H1 (cell line): Measurements from ENCODE around the gene RBM15B. TPM values are rescaled to one million over a fixed set of nuclear protein-coding genes. Genes with fewer than 3 reads are reported as not detected.

Experiments used
- NANOG ChIP-seq: IDR thresholded peaks from 2 replicates; pipeline ENCODE4 v1.6.1; 2011; ENCODE audit warnings: low read length, low read depth, mild to moderate bottlenecking, inconsistent platforms; ENCODE audit not compliant: insufficient read depth, poor library complexity, severe bottlenecking
- SP1 ChIP-seq: IDR thresholded peaks from 2 replicates; pipeline ENCODE4 v1.6.1; 2011; ENCODE audit warnings: low read depth, low read length
- polyA plus RNA-seq, 7 experiments: library from polyadenylated mRNA; depleted of rRNA in 3 of 7; stranded (reverse) in 5 of 7; unstranded in 2 of 7; fragments of >200 nt in 5 of 7; fragments of 200-250 nt in 2 of 7; gene quantifications; 1 replicate in 5 of 7; 2 replicates in 1 of 7; 4 replicates in 1 of 7; pipeline versions ENCODE4 v1.2.1 to v1.2.3, GENCODE V29; 2011 to 2013; ENCODE audit warnings: missing spikeins in 2 of 7, mixed read lengths in 2 of 7
- total RNA-seq: library from RNA; stranded (reverse); fragmentation: NEBNext Ultra II Directional; extraction: Animal tissue kit (Norgen Biotek cat#: 25700); gene quantifications from 2 replicates; pipeline ENCODE4 v1.2.1, GENCODE V29; 2021
- TF ChIP-seq, protein P1 (sequence below): fragments of 300-600 bp; sonication (generic); IDR thresholded peaks from 2 replicates; pipeline ENCODE4 v1.7.1; 2012; ENCODE audit warnings: low read length, moderate library complexity, mild to moderate bottlenecking, inconsistent platforms; ENCODE audit not compliant: insufficient replicate concordance

RBM15B gene
- total and polyA plus RNA-seq, 2 of the 8 experiments (the other 6 are each of a cell fraction or from before 2014, with no cell fraction given): 22.2 to 59.1 TPM

DNA sequence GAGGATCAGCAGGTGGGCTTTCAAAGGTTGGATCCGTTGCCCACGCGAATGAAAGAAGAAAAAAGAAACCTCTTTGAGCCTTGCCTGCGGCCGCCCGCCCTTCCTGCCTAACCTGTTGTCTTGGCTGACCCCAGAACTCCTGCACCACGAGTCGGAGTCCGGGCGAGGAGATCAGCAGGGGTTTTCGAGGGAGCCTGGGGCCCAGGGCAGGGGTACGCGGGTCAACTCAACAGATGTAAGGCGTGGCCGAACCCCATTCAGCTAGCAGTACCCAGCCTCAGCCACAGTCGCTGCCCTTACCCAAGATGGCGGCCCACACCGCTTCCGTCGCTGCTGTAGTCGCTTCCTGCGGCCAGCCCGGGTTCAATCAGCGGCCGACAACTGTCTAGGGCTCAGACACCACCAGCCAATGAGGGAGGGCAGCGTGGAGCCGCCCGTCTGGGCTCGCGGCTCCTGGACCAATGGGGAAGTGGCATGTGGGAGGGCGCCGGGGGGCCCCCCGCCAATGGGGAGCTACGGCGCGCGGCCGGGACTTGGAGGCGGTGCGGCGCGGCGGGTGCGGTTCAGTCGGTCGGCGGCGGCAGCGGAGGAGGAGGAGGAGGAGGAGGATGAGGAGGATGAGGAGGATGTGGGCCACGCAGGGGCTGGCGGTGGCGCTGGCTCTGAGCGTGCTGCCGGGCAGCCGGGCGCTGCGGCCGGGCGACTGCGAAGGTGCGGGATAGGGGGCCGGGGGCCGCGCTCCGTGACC lies 6.2 kb upstream of the RBM15B start, which contains the start of gene MANF (continued):
- TF ChIP-seq, protein P1, sequence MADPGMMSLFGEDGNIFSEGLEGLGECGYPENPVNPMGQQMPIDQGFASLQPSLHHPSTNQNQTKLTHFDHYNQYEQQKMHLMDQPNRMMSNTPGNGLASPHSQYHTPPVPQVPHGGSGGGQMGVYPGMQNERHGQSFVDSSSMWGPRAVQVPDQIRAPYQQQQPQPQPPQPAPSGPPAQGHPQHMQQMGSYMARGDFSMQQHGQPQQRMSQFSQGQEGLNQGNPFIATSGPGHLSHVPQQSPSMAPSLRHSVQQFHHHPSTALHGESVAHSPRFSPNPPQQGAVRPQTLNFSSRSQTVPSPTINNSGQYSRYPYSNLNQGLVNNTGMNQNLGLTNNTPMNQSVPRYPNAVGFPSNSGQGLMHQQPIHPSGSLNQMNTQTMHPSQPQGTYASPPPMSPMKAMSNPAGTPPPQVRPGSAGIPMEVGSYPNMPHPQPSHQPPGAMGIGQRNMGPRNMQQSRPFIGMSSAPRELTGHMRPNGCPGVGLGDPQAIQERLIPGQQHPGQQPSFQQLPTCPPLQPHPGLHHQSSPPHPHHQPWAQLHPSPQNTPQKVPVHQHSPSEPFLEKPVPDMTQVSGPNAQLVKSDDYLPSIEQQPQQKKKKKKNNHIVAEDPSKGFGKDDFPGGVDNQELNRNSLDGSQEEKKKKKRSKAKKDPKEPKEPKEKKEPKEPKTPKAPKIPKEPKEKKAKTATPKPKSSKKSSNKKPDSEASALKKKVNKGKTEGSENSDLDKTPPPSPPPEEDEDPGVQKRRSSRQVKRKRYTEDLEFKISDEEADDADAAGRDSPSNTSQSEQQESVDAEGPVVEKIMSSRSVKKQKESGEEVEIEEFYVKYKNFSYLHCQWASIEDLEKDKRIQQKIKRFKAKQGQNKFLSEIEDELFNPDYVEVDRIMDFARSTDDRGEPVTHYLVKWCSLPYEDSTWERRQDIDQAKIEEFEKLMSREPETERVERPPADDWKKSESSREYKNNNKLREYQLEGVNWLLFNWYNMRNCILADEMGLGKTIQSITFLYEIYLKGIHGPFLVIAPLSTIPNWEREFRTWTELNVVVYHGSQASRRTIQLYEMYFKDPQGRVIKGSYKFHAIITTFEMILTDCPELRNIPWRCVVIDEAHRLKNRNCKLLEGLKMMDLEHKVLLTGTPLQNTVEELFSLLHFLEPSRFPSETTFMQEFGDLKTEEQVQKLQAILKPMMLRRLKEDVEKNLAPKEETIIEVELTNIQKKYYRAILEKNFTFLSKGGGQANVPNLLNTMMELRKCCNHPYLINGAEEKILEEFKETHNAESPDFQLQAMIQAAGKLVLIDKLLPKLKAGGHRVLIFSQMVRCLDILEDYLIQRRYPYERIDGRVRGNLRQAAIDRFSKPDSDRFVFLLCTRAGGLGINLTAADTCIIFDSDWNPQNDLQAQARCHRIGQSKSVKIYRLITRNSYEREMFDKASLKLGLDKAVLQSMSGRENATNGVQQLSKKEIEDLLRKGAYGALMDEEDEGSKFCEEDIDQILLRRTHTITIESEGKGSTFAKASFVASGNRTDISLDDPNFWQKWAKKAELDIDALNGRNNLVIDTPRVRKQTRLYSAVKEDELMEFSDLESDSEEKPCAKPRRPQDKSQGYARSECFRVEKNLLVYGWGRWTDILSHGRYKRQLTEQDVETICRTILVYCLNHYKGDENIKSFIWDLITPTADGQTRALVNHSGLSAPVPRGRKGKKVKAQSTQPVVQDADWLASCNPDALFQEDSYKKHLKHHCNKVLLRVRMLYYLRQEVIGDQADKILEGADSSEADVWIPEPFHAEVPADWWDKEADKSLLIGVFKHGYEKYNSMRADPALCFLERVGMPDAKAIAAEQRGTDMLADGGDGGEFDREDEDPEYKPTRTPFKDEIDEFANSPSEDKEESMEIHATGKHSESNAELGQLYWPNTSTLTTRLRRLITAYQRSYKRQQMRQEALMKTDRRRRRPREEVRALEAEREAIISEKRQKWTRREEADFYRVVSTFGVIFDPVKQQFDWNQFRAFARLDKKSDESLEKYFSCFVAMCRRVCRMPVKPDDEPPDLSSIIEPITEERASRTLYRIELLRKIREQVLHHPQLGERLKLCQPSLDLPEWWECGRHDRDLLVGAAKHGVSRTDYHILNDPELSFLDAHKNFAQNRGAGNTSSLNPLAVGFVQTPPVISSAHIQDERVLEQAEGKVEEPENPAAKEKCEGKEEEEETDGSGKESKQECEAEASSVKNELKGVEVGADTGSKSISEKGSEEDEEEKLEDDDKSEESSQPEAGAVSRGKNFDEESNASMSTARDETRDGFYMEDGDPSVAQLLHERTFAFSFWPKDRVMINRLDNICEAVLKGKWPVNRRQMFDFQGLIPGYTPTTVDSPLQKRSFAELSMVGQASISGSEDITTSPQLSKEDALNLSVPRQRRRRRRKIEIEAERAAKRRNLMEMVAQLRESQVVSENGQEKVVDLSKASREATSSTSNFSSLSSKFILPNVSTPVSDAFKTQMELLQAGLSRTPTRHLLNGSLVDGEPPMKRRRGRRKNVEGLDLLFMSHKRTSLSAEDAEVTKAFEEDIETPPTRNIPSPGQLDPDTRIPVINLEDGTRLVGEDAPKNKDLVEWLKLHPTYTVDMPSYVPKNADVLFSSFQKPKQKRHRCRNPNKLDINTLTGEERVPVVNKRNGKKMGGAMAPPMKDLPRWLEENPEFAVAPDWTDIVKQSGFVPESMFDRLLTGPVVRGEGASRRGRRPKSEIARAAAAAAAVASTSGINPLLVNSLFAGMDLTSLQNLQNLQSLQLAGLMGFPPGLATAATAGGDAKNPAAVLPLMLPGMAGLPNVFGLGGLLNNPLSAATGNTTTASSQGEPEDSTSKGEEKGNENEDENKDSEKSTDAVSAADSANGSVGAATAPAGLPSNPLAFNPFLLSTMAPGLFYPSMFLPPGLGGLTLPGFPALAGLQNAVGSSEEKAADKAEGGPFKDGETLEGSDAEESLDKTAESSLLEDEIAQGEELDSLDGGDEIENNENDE: no peak
- TF ChIP-seq SP1 (peak; percentile 93), NANOG (peak; percentile 37)
